GM12873 (cell line): Measurements from ENCODE around the gene RAPH1.

ENCODE experiments used
- CTCF ChIP-seq: IDR thresholded peaks from 2 replicates; pipeline ENCODE4 v1.5.1; 2012; ENCODE audit warnings: low read depth, mild to moderate bottlenecking, moderate library complexity, low read length, control low read depth; ENCODE audit not compliant: insufficient read depth; ENCODE audit errors: missing control alignments

RAPH1 gene

GRCh38 chr2:203579730-203580129 lies 44.6 kb upstream of the RAPH1 start:
- TF ChIP-seq CTCF = no peak

GRCh38 chr2:203578759-203579643 lies 43.9 kb upstream of the RAPH1 start:
- TF ChIP-seq CTCF = no peak

GRCh38 chr2:203574824-203575223 lies 39.7 kb upstream of the RAPH1 start:
- TF ChIP-seq CTCF = no peak

- no peak for TF ChIP-seq CTCF
Measured at GRCh38 chr2:203572316-203572715, 37.2 kb upstream of the RAPH1 start.

- no peak for TF ChIP-seq CTCF
Measured at GRCh38 chr2:203569677-203570316, 34.7 kb upstream of the RAPH1 start.

GRCh38 chr2:203567691-203568090 lies 32.6 kb upstream of the RAPH1 start:
- TF ChIP-seq CTCF = no peak

- no peak for TF ChIP-seq CTCF
Measured at GRCh38 chr2:203566161-203566560, 31.1 kb upstream of the RAPH1 start.
